GM12874 (cell line): ENCODE measurements around the gene FAM163B.

Experiments used
- TF ChIP-seq, protein P1 (sequence below): IDR thresholded peaks from 2 replicates; pipeline ENCODE4 v1.5.1; 2011; ENCODE audit warnings: low read depth, mild to moderate bottlenecking, control low read depth, low read length, moderate library complexity; ENCODE audit not compliant: insufficient read depth

FAM163B gene

DNA sequence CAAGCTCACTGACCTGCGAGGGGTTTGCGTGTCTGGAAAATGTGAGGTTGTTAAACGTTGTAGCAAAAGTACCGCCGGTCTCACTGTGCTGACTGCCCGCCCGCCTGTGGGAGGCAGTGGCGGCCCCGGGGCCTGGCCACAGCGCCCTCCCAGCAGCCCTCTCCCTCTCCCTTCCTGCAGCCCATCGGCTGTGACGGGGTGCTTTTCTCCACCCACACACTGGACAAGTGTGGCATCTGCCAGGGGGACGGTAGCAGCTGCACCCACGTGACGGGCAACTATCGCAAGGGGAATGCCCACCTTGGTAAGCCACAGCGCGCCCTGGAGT, 68.5 kb downstream of the FAM163B start:
- TF ChIP-seq, protein P1, sequence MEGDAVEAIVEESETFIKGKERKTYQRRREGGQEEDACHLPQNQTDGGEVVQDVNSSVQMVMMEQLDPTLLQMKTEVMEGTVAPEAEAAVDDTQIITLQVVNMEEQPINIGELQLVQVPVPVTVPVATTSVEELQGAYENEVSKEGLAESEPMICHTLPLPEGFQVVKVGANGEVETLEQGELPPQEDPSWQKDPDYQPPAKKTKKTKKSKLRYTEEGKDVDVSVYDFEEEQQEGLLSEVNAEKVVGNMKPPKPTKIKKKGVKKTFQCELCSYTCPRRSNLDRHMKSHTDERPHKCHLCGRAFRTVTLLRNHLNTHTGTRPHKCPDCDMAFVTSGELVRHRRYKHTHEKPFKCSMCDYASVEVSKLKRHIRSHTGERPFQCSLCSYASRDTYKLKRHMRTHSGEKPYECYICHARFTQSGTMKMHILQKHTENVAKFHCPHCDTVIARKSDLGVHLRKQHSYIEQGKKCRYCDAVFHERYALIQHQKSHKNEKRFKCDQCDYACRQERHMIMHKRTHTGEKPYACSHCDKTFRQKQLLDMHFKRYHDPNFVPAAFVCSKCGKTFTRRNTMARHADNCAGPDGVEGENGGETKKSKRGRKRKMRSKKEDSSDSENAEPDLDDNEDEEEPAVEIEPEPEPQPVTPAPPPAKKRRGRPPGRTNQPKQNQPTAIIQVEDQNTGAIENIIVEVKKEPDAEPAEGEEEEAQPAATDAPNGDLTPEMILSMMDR: peak; percentile 18; the same call in 1 of the 2 replicates

DNA sequence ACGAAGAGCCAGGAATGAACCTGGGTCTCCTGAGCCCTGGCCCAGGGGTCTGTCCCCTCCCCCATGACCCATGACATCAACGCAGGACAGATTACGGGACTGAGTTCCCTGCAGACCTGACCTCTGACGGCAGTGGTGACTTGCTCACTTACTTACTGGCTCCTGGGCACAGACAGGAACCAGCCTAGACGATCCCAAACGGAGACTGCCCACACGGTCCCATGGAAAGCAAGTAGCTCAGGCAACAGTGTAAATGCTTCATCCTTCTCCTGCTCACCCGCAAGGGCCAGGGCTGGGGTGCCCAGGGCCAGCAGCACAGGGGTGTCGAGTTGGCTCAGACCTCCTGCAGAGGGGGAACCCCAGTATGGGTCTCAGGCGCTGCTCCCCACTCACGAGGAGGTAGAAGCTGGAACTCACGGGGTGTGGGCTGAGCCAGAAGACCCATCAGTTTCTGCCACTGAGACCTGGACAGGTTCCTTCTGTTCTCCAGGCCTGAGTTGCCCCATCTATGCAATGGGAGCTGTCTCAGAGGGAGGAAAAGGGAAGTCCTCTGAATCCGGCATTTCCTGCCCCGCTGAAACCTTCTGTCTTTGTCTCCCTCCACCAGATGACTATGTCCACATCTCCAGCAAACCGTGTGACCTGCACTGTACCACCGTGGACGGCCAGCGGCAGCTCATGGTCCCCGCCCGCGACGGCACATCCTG, 69.0 kb downstream of the FAM163B start:
- TF ChIP-seq, protein P1: no peak

DNA sequence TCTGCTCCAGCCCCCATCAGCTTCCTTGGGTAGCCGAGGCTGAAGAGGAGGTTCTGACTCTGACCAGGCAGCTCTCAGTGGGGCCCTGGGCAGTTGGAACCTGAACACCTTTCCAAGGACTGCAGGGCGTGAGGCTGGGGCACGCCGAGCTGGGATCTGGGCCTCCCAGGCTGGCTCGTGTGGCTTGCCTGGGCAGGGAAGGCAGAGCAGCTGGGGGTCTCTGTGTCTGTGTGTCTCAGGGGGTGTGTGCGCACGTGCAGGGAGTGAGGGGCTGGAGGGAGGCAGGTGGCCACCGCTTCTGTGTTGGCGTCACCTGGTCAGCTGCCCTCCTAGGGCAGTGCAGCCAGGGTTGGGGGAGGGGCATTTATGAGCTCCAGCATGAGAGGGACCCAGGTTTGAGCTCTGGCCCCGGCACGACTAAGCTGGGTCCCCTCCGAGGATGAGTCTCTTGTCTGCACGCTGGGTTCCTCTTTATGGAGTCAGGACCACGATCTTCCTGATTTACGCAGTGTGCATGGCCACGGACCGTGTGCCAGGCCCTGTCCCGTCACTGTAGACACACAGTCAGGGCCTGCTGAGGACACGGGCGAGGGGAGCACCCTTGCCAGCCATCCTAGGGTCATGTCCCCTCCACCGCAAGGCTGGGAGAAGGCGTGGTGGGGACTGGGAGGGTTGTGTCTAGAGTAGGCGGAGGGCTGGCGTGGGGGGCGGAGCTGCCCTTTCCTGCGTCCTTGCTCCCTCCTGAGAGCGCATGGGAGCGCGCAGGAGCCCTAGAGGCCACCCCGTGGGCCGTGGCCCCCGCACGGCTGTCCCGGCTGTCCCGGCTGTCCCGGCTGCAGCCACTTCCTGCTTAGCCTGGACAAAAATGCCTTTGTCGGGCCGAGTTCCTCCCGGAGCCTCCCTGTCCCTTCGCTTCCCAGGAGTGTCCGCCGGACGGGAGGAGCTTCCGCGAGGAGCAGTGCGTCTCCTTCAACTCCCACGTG, 70.0 kb downstream of the FAM163B start:
- TF ChIP-seq, protein P1: no peak

DNA sequence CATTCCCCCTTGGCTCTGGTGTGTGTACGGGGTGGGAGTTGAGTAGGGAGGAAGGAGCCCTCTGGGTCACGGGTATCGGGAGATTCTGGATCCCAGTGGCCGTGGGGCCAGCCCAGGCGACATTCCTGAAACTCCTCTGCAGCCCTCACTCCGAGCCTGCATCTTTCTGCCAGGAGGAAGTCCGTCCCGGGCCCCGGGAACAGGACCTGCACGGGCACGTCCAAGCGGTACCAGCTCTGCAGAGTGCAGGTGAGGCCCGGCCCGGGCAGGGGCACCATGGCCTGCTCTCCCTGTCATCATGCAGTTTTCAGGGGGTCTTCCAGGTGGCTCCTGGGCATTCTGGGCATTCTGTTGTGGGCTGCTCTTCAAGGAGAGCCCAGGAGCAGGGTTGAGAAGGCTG, 71.0 kb downstream of the FAM163B start:
- TF ChIP-seq, protein P1: no peak

DNA sequence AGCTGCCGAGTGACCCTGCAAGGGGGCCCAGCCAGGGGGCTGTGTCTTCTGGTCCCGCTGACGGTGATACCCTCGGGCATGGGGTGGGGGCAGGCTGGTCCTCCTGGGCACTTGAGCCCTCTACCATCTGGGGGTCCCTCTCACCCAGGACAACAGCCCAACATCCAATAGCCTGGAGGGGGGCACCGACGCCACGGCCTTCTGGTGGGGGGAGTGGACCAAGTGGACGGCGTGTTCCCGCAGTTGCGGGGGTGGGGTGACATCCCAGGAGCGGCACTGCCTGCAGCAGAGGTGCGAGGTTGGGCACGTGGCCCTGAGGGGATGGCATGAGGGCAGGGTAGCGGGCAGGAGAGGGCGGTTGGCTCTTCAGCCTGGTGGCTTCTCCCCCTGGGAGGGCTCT, 71.9 kb downstream of the FAM163B start:
- TF ChIP-seq, protein P1: no peak

DNA sequence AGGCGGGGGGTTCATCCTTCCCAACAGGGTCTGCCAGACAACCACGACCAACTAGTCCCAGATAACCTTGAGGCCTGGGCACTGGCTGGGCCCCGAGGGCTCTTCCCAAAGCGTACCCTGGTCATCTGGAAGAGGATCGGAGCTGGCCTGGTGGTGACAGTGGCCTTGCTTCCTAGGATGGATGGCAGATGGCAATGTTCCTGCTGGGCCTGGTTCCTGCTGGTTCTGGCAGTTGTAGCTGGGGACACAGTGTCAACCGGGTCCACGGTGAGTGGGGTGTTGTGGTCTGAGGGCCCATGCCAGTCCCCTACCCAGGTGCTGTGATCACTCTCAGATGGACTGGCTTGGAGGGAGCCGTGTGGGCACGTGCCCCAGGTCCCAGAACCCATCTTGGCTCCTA, 72.7 kb downstream of the FAM163B start:
- TF ChIP-seq, protein P1: no peak

DNA sequence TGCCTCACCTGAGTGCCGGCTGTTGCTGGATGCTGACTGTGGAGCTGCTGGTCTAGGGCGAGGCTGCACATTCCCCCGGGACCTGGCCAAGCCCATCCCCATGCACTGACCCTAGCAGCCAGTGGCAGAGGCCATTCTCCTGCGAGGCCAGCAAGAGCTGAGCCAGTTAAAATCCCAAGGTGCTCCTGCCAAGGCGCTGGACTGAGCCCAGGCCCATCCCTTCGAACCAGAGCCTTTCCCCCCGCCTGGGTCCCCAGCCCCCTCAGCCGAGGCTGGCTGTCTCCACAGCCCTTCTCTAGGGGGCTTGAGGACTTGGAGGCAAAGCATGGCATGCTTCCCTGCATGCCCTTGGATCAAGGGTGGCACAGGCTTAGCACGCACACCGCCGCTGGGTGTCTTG, 73.1 kb downstream of the FAM163B start:
- TF ChIP-seq, protein P1: no peak
